HL-60 (cell line): ENCODE data around the gene ABHD4.

ENCODE experiments used
- CTCF ChIP-seq: IDR thresholded peaks from one replicate; pipeline ENCODE4 v1.5.1; 2011; ENCODE audit warnings: low read length, control low read depth, inconsistent platforms; ENCODE audit not compliant: insufficient read depth
- GABPA ChIP-seq: IDR thresholded peaks from 2 replicates; pipeline ENCODE4 v1.6.1; 2012; ENCODE audit warnings: low read depth
- POLR2AphosphoS5 ChIP-seq: IDR thresholded peaks from 2 replicates; pipeline ENCODE4 v1.6.1; 2012; ENCODE audit warnings: low read depth
- REST ChIP-seq: IDR thresholded peaks from 2 replicates; pipeline ENCODE4 v1.6.1; 2012; ENCODE audit warnings: low read depth; ENCODE audit not compliant: insufficient replicate concordance
- SPI1 ChIP-seq: IDR thresholded peaks from 2 replicates; pipeline ENCODE4 v1.6.1; 2012; ENCODE audit warnings: low read depth, mild to moderate bottlenecking, borderline replicate concordance

- TF ChIP-seq CTCF (no peak), POLR2AphosphoS5 (no peak), GABPA (no peak), REST (no peak), SPI1 (no peak)
These were observed 45.3 kb upstream of the ABHD4 start for GRCh38 chr14:22552827-22553076.
